ENCODE data around the gene MEN1. TPM values are rescaled to one million over a fixed set of nuclear protein-coding genes. Genes with fewer than 3 reads are reported as not detected.

MEN1 gene
- total RNA-seq, 1 donor from 2014 or later: 17.2 TPM

DNA sequence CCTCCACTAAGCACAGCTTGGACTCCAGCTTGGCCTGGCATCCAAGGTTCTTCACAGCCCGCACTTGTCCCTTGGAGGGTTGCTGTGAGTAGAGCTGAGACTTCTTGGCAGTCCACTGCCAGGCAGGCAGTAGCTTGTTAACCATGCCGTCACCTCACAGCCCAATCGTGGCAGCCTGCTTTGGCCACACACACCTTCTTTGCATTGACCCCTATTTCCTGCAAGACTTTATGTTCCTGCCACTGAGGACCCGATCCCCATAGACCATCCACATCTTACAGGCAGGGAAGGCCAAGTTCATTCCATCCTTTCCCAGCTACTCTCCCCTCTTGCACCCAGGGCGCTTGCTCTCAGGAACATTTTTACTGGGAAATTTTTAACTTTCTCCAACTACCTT, 48.1 kb downstream of the MEN1 start:
- DNase-seq: no peak

DNA sequence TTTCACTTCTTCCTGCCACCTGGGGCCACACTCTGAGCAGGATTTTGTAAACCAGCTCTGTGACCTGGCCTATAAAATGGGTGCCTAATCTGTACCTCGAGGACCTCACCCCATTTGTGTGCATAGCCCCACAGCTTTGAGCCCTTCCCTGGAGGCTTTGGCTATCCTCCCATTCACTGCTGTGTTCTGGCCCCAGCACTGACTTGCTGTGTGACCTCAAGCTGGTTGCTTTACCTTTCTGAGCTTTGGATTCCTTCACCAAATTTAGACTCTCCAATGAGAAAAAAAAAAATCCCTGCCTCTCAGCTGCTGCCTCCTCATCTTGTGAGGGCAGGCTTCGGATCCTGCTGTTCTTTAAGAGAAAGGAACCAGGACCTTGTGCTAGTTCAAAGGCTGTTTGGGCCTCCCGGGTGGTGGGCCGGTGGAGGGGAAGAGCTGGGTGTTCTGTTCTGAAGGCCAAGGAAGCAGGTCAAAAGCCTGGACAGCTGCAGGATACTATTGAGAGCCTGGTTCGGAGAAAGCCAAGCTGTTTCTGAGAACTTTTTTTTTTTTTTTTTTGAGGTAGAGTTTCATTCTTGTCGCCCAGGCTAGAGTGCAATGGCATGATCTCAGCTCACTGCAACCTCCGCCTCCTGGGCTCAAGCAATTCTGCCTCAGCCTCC, 49.5 kb downstream of the MEN1 start:
- no peak for DNase-seq

DNA sequence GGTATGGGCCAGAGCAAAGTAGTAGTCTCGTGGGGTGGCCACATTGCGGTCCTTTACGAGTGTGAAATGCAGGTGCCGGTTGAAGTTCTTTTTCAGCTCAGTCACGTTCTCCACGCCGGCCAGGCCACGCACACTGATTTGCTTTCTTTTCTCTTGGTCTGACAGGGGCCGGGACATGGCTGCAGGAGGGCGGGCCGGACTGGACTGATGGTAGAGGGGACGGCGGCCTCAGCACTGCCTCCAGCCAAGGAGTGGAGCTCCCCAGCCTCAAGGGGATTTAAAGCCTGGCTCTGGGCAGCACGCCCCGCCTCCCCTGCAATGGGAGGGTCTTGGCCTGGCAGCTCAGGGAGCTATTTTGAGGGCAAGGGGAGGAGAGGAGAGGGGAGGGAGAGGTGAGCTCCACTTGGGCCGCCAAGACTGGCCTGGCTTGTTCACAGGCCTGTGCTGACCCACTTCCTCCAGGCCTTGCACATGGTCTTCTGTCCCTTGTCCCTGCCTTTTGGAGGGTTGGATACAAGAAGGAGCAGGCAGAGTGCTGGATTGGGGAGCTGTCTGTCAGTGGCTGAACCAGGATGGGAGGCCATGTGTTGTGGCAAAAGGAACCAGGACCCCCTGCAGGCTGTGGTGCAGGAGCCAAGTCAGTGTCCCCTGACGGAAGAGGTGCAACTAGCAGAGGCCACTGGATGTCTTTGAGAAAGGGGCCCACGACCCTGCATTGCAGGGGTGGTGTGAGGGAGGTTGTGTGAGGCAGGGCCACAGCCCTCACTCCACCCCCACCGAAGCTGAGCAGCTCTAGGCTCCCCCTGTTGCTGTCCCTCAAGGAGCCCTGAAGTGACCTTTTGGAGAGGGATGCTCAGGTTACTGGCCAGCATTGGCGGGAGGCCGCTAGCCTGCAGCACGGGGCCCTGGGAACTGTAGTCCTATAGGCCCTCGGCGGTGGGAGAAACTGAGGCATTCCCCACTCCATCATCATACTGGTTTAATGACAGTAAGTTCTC, 50.3 kb downstream of the MEN1 start, which contains the start of gene PYGM:
TSS of gene PYGM (minus strand) at position 253 of the 998 bp plus-strand sequence. CDS start at position 177, 76 bp downstream.
- DNase-seq: no peak

DNA sequence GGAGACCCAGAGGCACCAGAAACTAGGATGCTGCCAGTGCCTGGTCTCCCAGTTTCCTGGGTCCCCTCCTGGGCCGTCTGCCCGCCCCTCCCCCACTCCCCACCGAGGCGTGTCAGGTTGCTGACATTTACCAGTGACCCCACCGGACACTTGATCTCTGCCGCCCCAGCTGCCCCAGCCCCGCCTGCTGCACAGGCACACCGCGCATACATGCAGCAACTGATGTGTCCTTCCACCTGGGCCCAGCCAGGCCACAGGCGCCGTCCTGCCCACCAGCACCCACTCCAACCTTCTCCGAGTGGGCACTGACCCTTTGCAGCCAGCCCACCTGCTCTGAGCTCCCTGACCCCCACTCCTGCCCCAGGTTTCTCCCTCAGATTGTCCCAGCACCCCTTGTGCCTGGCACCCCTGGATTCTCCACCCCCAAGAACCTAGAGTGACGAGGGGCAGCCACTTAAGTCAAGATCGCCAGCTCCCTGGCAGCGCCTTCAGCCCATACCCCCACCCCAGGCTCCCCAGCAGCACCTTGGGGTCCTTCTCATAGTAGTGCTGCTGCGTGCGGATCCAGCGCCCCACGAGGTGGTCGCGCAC, 51.1 kb downstream of the MEN1 start:
- no peak for DNase-seq

DNA sequence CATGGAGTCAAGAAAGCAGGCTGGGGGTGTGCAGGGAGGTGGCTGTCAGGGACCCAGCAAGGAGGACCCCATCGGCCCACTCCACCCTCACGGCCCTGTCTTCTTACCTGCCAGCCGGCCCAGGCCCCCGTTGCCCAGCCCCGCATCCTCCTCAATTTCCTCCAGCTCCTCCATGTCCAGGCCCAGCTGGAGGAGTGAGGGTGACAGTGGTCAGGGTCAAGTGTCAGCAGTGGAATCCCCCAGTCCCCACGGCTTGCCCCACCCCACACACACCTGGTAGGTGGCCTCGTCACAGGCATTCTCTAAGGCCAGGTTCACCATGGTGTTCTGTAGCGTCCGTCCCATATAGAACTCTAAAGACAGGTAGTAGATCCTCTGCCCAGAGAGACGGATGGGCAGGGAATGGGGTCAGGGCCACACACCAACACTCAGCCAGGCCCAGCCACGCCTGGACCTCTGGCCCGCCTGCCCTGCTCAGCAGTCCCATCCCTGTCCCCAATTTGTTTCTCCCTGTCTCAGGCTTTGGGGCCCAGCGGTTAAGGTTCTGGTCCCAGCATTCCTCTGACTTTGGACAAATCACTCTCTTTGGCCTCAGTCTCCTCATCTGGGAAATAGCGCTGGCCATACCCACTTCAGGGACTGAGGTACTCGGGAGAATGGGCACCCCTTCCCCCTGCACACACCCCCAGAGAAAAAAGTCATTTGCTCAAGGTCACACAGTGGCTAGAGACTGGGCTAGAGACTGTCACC, 51.8 kb downstream of the MEN1 start:
- no peak for DNase-seq

DNA sequence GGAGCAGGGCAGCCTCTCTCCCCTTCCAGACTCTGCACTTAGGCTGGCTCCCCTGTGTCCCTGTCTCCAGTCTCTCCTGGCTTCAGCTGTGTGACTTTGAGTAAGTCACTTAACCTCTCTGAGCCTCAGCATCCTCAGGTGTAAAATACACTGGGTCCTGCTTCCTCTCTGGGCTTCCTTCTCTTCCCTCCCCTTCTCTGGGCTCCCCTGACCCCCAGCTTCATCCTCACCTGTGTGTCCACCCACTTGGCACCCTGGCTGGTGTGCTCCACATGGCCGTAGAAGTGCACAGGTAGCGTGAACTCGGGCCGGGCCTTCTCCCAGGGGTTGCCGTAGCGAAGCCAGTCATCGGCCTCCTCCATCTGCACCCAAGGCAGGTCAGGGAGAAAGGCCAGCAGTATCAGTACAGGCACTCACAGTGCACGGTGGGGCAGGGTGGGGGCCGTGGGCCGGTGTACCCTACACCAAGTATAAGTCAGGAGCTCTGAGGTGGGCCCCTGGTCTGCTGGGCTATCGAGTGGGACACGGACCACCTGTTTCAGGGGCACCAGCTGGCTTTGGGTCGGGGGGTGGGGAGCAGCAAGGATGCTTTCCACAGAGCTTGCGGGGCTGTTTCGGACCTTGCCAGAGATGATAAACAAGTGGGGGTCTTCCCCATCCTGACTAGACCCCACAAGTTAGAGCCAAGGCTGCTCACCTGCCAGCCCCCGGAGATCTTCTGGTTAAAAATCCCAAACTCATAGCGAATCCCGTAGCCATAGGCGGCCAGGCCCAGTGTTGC, 52.6 kb downstream of the MEN1 start:
- no peak for DNase-seq

DNA sequence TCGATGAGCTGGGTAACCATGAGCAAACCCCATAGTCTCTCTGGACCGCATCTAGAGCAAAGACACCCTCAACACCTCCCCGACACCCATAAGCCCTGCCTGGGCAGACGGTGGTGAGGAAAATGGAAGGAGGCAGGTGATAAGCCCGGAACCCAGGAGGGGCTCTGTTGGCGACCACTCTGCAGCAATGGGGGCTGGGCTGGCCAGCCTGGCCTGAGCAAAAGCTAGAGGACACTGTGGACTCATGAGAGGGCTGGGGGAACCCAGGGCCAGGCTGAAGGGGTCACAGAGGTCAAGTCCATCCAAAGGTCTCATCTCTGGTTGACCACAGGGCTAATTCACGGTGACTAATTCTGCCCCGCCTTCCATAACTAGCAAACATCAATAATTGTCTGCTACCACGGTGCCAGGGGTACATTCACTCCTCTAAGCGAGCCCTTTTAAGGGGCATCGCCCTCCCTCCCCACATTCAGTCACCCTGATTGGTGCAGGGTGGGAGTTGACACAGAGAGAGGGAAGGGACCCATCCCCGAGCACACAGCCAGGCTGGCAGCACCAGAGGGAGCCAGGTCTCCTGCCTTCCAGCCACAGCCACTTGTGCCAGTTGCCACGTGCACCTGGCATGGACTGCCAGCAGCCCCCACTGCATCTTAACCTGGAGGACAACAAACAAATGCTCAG, 54.5 kb downstream of the MEN1 start:
- DNase-seq: no peak

DNA sequence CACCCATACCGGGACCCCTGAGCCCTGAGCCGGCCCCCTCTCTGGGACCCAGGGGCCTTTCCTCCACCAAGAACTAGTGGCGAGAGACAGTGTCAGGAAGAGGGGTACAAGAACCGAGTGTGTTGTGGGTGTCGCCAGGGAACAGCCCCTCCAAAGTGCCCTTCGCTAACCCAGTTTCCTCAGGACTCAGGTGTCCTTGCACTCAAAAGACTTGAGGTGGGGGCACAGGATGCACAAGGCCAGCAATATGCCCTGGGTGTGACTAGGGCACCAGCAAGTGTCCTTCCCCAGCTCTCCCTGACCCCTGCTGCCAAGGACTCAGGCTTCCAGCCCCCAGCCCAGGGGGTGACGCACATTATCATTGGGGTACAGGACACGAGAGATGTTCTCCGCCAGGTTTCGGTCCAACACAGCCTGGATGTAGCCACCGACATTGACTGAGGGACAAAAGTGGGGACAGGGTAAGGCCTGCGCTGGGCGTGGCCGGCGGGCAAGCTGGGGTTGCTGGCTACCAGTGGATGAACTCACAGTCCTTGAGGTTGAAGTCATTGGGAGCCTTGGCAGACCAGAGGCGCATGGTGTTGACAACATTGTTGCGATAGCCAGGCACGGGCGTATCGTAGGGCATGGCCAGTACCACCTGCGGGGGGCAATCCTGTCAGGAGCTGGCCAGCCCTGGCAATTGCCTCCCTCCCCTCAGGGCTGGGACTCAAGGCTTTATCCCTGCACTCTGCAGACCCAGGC, 55.3 kb downstream of the MEN1 start:
- no peak for DNase-seq

DNA sequence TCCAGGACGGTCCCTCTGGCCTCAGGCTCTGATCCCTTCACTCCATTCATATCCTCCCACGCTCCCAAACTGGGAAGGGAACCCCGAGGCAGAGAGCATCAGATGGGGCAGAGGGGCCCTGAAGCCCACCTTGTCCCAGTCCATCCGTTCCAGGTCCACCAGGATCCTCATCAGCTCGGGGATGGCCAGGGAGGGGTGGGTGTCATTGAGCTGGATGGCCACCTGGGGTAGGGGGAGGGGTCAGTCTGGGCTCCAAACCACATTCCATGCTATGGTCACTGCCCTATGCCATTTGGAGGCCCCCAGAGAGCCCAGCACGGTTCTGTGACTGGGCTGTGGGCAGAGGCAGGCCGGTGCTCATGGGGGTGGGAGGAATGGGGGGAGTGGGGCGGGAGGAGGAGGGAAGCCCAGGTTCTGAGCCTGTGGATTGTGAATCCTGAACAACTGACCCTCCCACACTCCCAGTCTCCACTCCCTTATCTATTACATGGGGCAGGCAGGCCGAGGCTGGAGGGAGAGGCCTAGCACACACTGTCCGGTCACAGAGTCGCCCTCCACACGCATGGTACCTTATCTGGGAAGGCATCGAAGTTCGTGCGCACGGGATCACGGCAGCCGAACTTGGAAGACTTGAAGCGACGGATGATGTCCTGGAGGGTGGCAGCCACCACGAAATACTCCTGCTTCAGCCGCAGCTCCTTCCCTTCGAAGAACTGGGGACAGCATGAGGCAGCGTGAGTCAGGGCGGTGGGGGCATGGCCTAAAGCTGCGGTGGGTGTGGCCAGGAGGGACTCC, 56.0 kb downstream of the MEN1 start:
- no peak for DNase-seq

Other genes with a start within 250 kb of the MEN1 start
- gene SLC22A12, start 219.3 kb downstream of the MEN1 start, total RNA-seq: not detected
- gene NRXN2, start 87.4 kb downstream of the MEN1 start, total RNA-seq: 219 TPM
- 36.7 TPM for gene RASGRP2, start 66.4 kb downstream of the MEN1 start, total RNA-seq
- gene PYGM, start 50.6 kb downstream of the MEN1 start, total RNA-seq: 1.2 TPM
- 80.0 TPM for gene SF1, start 32.0 kb downstream of the MEN1 start, total RNA-seq
- 9.8 TPM for gene MAP4K2, start 7.3 kb downstream of the MEN1 start, total RNA-seq
- 0.16 TPM for gene CDC42BPG, start 34.1 kb upstream of the MEN1 start, total RNA-seq
- gene EHD1, start 68.1 kb upstream of the MEN1 start, total RNA-seq: 22.9 TPM
- 5.5 TPM for gene ATG2A, start 106.7 kb upstream of the MEN1 start, total RNA-seq
- 22.8 TPM for gene PPP2R5B, start 114.1 kb upstream of the MEN1 start, total RNA-seq
- gene GPHA2, start 125.3 kb upstream of the MEN1 start, total RNA-seq: not detected
- not detected for gene MAJIN, start 161.6 kb upstream of the MEN1 start, total RNA-seq
- gene BATF2, start 186.4 kb upstream of the MEN1 start, total RNA-seq: not detected
- gene ARL2, start 203.6 kb upstream of the MEN1 start, total RNA-seq: 31.2 TPM
- 19.0 TPM for gene SNX15, start 216.9 kb upstream of the MEN1 start, total RNA-seq
- 8.7 TPM for gene SAC3D1, start 230.7 kb upstream of the MEN1 start, total RNA-seq
- gene NAALADL1, start 248.0 kb upstream of the MEN1 start, total RNA-seq: 2.3 TPM